UCSD-AML1 (cell line): ENCODE measurements around the gene NPSR1.
"Not testable (repeated sequence)": the region's sequence is repeated elsewhere in the genome, so short reads cannot be mapped to it uniquely, and the experiment has no call there.

Experiments used
- DNase-seq: peaks from one replicate; lab custom pipeline; 2025; ENCODE audit not compliant: unreplicated experiment; lab: John Stamatoyannopoulos, UW

Gene NPSR1, protein sequence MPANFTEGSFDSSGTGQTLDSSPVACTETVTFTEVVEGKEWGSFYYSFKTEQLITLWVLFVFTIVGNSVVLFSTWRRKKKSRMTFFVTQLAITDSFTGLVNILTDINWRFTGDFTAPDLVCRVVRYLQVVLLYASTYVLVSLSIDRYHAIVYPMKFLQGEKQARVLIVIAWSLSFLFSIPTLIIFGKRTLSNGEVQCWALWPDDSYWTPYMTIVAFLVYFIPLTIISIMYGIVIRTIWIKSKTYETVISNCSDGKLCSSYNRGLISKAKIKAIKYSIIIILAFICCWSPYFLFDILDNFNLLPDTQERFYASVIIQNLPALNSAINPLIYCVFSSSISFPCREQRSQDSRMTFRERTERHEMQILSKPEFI

DNA sequence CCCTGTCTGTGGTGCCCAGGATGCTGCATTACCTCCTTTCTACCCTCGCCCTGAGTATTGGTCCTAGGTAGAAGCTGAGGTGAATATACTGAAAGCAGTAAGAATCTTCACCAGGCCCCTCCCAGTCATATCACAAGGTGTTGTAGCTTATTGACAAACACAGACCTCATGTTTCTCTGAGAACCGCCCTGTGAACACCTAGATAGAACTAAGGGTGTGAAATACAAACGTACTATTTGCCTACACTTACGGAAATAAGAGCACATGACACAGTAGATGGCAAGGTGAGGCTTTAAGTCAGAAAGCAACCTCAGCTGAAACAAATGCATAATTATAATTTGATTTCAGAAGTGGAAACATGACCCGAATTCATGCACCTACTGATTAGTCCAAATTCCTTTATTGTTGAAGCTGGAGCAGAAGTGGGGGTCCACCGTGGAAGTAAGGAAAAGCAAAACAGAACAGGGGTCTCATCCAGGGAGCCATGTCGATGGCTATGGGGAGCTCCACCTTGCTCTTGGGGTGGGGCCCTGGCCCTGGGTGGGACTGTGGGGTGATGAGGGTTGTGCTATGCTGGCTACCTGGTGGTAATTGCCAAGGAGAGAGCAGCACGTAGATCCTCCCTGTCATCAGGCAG, at the start of gene NPSR1:
Gene NPSR1, plus strand, starts transcription at position 587 of the 637 bp plus-strand sequence. CDS start 195 bp downstream, outside the sequence.
- DNase-seq = no peak

DNA sequence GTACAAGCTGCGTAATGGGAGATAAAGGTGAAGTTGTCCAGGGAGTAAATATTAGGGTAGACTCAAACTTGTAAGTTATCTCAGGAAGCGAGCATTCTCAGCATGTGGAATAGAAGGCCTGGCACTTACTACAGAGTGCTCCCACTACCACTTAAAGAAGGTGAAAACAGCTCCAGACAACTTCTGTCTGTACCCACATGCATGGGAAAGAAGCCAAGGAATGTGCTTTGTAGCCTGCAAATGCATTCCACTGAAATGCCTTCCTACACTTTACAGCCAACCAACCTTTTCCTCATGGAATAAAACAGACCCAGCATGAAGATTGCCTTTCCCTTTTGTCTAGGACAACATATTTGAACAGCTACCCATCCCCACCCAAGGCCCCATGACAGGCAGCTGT, 45.4 kb upstream of the NPSR1 start:
- DNase-seq = no peak

DNA sequence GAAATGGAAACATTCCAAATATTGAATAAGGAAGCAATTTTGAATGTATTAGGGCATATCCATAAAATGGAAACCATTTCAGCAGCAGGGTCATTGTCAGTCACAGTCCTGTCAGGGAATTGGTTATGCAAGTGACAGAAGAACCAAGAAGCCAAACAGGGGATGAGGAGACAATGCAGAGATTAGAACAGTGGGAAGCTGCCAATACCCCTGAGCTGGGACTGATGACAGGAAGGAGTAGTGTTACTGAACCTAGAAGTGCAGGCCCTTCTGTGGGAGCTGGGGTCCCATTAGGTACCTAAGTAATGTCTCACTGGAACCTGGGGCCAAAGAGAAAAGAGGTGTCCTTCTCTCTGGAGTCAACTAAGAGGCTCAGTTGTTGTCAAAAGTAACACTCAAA, 37.6 kb upstream of the NPSR1 start:
- DNase-seq = no peak

GRCh38 chr7:34622182-34622581, 35.8 kb upstream of the NPSR1 start:
- DNase-seq = no peak

- no peak for DNase-seq
Observed at GRCh38 chr7:34622771-34623250, 35.2 kb upstream of the NPSR1 start.

- DNase-seq = not testable (repeated sequence)
Observed at GRCh38 chr7:34628618-34629017, 29.4 kb upstream of the NPSR1 start.

DNA sequence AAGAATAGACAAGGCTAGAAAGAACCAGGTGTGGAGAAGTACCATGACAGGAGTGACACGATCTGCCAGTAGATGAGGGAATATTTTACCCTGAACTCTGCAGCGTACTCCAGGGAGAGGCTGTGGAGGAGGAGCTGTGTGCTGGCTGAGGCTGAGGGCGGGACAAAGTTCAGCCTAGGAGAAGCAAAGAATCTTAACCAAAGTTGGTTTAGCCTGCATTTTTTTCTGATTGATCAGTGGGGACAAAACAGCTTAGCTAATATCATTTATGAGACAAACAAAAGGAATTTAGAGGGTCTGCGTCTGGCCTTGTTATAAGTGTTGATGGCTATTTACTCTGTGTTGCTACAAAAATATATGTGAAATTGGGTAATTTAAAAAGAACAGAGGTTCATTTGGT, 5.2 kb upstream of the NPSR1 start:
- DNase-seq = no peak

- DNase-seq = no peak
Observed at GRCh38 chr7:34653787-34654186, 4.2 kb upstream of the NPSR1 start.

GRCh38 chr7:34655384-34655783, 2.6 kb upstream of the NPSR1 start:
- DNase-seq = no peak

GRCh38 chr7:34656041-34656440, 2.0 kb upstream of the NPSR1 start:
- DNase-seq = no peak

- DNase-seq = no peak
Observed at GRCh38 chr7:34659472-34660075, 1.6 kb downstream of the NPSR1 start.

- no peak for DNase-seq
Observed at GRCh38 chr7:34662058-34662708, 4.2 kb downstream of the NPSR1 start.

DNA sequence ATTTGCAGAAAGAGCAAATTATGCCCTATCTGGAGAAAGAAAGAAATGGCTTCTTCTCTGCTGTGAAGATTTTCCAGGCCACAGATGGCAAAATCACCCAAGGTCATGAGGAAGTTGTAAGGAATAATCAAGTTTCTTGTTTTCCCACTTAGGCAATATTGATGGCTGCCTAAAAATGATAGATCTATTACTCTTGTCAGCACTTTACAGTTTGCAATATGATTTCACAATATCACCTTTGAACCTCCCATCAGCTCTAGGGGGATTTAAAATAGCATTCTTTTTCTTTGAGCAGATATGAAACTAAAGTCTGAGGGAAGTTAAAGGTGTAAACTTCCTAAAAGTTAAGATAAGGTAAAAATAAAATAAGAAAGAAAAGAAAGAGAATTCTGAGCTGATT, 6.7 kb downstream of the NPSR1 start:
- DNase-seq = no peak

GRCh38 chr7:34672430-34672829, 14.4 kb downstream of the NPSR1 start:
- DNase-seq = no peak

DNA sequence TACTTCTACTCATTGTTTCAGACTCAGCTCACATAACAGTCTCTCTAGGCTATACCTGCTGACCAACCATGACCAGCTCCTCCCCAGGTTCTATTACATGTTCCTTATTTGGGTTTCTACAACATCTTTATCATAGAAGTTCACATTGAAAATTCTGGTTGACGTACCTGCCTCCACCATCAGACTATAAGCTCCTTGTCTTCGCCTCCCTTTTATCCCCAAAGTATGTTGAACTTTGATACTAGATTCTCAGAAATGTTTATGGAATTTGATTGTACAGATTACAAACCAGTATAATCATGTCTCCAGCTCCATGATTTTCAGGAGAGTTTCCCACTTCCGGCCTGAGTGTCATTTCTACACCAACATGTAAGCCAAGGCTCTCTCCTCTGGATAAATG, 15.0 kb downstream of the NPSR1 start:
- no peak for DNase-seq

DNA sequence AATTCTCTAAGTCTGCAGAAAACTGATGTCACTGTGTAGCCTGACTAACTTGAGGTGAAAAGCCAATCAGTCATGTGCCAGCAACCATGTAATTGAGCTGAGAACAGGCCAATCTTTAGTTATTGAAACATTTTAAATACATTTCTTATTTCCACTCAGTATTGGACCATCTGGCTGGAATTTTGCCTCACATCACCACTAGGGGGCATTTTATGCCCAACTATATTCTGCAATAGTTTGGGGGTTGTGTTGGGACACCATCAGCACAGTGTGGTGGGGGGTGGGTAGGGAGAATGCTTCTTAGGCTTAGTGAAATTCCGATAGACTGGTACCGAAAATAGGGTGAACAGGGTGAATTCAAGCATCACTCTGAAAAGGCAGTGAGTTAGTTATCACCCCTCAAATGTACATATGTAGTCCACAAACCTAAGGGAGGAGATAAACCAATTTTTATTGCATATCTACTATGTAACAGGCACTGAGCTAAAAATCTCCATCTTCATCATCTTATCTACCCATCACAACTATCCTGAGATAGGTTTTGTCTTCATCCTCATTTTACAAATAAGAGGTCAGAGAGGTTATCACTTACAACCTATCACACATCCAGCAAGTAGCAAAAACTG, 17.8 kb downstream of the NPSR1 start:
- no peak for DNase-seq

DNA sequence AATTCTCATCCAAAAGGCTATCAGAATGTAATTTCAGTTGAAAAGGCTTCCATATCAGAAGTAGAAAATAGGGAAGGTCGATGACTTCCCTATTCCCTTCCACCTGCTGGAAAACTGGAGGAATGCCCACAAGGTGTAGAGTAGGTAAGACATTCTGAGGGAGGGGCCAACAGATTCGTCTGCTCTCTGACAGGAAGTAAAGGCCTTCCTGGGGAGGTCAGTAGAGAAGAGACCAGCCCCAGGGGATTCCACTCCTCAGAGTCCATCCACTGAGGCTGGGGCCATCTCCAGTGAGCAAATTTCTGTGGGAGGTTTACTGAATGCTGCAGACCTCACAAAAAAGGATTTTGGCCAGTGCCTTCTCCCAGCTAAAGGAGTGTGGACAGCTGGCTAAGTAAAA, 19.5 kb downstream of the NPSR1 start:
- no peak for DNase-seq

GRCh38 chr7:34687529-34687928, 29.5 kb downstream of the NPSR1 start:
- no peak for DNase-seq

GRCh38 chr7:34696415-34696814, 38.4 kb downstream of the NPSR1 start:
- no peak for DNase-seq

DNA sequence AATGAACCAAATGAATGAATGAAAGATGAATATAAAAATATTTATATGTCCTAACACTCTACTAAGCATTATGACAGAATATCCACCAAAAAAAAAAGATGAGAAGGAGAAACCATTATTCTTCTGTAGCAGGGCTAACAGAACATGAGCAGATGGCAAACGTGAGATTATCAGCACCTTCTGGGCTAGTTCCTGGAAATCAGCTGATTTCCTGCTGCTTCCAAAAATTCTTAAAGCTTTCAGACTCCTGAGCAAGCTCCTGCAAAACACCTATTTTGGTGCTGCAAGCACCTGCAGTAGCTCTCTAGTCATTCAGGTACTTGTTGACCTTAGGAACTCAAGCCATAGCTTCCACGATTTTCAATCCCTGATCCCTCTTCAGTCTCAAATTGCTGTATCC, 51.8 kb downstream of the NPSR1 start:
- no peak for DNase-seq

- no peak for DNase-seq
Observed at GRCh38 chr7:34718867-34719266, 60.8 kb downstream of the NPSR1 start.
